Heart left ventricle (tissue), 16 donors: ENCODE data around the gene RAB24. TPM values are rescaled to one million over a fixed set of nuclear protein-coding genes. Genes with fewer than 3 reads are reported as not detected.
A peak's percentile ranks its signal among the peaks of the same experiment; 100 is the strongest.

Experiments used
- ATAC-seq, 4 donors: fragments of 200-7000 bp; cut with Tn5 transposase; one replicate each; pipeline ENCODE4 v1.9.1; 2020 to 2022; ENCODE audit warnings: moderate library complexity in 4 of 4, mild to moderate bottlenecking in 3 of 4, moderate number of reproducible peaks in 1 of 4
- DNase-seq, 5 donors: peaks; one replicate each; pipeline ENCODE4 v3.0.0-alpha.2; 2020
- H3K27ac ChIP-seq, 12 donors: fragments of 200-600 bp; sonication (generic) in 4 of 12; one replicate each; pipeline versions ENCODE4 v1.5.0 to v1.8.0; 2016 to 2022; ENCODE audit warnings: mild to moderate bottlenecking in 2 of 12
- H3K27me3 ChIP-seq, 9 donors: fragments of 200-600 bp; sonication (generic) in 2 of 9; one replicate each; pipeline versions ENCODE4 v1.5.1 to v1.8.0; 2016 to 2022; ENCODE audit warnings: mild to moderate bottlenecking in 3 of 9
- H3K36me3 ChIP-seq, 9 donors: fragments of 200-600 bp; sonication (generic) in 2 of 9; one replicate each; pipeline versions ENCODE4 v1.5.0 to v1.8.0; 2018 to 2022; ENCODE audit warnings: mild to moderate bottlenecking in 2 of 9
- H3K4me1 ChIP-seq, 12 donors: fragments of 200-600 bp; sonication (generic) in 4 of 12; one replicate each; pipeline versions ENCODE4 v1.5.0 to v1.8.0; 2016 to 2022; ENCODE audit warnings: mild to moderate bottlenecking in 3 of 12
- H3K4me3 ChIP-seq, 12 donors: fragments of 200-600 bp; sonication (generic) in 4 of 12; one replicate each; pipeline versions ENCODE4 v1.5.0 to v1.8.0; 2017 to 2022; ENCODE audit warnings: mild to moderate bottlenecking in 9 of 12, moderate library complexity in 4 of 12
- H3K9me3 ChIP-seq, 12 donors: fragments of 200-600 bp; sonication (generic) in 4 of 12; one replicate each; pipeline versions ENCODE4 v1.5.0 to v1.8.0; 2016 to 2022; ENCODE audit warnings: mild to moderate bottlenecking in 1 of 12
- POLR2A ChIP-seq, 2 donors: fragments of 450-650 bp; IDR thresholded peaks; one replicate each; pipeline ENCODE4 v1.6.1; 2017; ENCODE audit warnings: antibody characterized with exemption in 2 of 2, mild to moderate bottlenecking in 2 of 2, moderate library complexity in 2 of 2
- WGBS, 4 donors: extraction: QIAGEN DNeasy Blood & Tissue Kit in 2 of 4; methylation state at CpG; one replicate each; pipeline versions ENCODE4 v1.1.5 to v1.1.7; 2013 to 2018; 5-methylcytosine and 5-hydroxymethylcytosine counted together
- intact Hi-C, 10 donors: fragments of 100-400 bp; cut with DNase I; formaldehyde crosslinking; loops; one replicate each; pipeline versions ENCODE4 v1.11.1 to v1.14.2; 2022
- polyA plus RNA-seq, 2 donors: library from polyadenylated mRNA; stranded (reverse); fragments of 200-250 nt; gene quantifications; one replicate each; pipeline ENCODE4 v1.2.3, GENCODE V29; 2013
- total RNA-seq, 9 donors: library from RNA; depleted of rRNA in 2 of 9; stranded (reverse); fragments of >200 nt in 2 of 9; fragmentation: NEBNext Ultra II Directional in 3 of 9; extraction: Animal tissue kit (Norgen Biotek cat#: 25700) in 3 of 9; gene quantifications; one replicate each; pipeline versions ENCODE4 v1.1.0 to v1.2.4, GENCODE V29; 2016 to 2023
- TF ChIP-seq, protein P1 (sequence below), 12 donors: fragments of 200-600 bp; sonication (generic) in 4 of 12; IDR thresholded peaks; one replicate each; pipeline versions ENCODE4 v1.5.0 to v1.8.0; 2018 to 2022; ENCODE audit warnings: antibody characterized with exemption in 12 of 12, mild to moderate bottlenecking in 5 of 12
- donor health status: ischemic (EF 13 %, LVEDD 7.1; RV severe dilation, severe dysfunction).
- donor health status: healthy with polysubstance abuse.
- donor health status: DM: no; HTN: yes; CAD: no.
- donor health status: DM: no; HTN: no; CAD: no.
- donor health status: ischemic (EF 25% LVEDD 6.9; RV normal size, moderate dysfunction).
- donor health status: ischemic (EF 25% LVEDD 5.7; RV mildly dilated, moderate dysfunction).
- donor health status: healthy.
- donor health status: DM: yes; HTN: yes; CAD: no.
- donor health status: ischemic (EF 35%, LVEDD 5.7; RV mildly dilated, moderate dysfunction).
- donor health status: nonischemic (EF 11% LVEDD 7.7; RV severe dilation, severe dysfunction).
- donor health status: DM: yes; HTN: yes; CAD: no.
- donor health status: PGD.
- donor health status: ischemic (EF 29% LVEDD 5.4; RV normal size, mild dysfunction).
- donor health status: nonischemic (EF 23%, LVEDD 6.1; RV moderate dilation, normal function).

Gene RAB24
- total and polyA plus RNA-seq, 11 donors: 11.6 to 28.3 (median 18.9) TPM

DNA sequence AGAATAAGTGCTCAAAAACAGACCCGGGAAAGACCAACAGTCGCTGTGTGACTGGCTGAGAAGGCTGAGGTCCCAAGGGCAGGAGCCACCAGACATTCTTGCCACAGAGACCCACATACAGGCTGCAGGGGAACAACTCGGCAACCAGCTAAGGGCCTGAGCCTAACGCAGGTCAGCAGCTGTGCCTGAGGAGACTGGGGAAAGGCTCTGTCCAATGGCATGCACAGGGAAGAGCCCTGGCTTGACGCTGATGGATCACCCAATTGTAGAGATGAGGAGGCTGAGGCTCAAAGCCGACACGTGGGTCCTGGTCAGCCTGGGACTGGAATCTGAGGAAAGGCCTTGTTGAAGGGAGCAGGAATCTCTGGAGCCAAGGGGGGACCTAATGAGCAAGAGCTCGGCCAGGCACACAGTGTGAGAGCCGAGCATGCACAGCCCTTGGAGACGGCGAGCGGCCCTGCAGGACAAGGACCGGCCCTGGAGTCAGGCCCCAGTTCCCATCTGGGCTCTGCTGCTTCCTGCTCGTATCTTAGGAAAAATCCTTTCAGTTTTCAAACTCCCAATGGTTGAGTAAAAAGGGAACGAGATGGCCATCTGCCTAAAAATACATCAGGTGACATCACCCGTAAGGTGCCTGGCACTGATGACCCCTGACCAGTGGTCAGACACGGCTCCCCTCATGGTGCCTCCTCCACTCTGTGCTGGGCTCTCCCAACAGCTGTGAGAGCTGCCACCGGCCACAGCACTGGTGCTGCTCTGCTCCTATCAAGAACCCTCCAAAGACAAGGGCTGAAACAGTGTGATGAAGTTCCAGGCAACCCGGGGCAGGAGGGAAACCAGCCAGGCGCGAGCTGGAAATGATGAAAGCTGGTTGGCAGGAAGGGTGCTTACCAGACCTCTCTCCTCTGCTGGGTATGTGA, 31.5 kb upstream of the RAB24 start:
- no peaks in the 10 kb centered on the region for H3K27me3 ChIP-seq
- peak overlapping the region in 8 of 12 donors; percentile 13 to 78 (median 68) for H3K27ac ChIP-seq
- H3K4me1 ChIP-seq: peaks cover 0 to 40% (median 20%) of the 10 kb centered on the region in 12 donors
- intact Hi-C loops: no loop called here
- TF ChIP-seq, protein P1, sequence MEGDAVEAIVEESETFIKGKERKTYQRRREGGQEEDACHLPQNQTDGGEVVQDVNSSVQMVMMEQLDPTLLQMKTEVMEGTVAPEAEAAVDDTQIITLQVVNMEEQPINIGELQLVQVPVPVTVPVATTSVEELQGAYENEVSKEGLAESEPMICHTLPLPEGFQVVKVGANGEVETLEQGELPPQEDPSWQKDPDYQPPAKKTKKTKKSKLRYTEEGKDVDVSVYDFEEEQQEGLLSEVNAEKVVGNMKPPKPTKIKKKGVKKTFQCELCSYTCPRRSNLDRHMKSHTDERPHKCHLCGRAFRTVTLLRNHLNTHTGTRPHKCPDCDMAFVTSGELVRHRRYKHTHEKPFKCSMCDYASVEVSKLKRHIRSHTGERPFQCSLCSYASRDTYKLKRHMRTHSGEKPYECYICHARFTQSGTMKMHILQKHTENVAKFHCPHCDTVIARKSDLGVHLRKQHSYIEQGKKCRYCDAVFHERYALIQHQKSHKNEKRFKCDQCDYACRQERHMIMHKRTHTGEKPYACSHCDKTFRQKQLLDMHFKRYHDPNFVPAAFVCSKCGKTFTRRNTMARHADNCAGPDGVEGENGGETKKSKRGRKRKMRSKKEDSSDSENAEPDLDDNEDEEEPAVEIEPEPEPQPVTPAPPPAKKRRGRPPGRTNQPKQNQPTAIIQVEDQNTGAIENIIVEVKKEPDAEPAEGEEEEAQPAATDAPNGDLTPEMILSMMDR (IDR thresholded peaks at IDR 0.05): no peak
- TF ChIP-seq POLR2A (IDR thresholded peaks at IDR 0.05): no peak
- no peak overlapping the region for H3K4me3 ChIP-seq
- H3K36me3 ChIP-seq: peaks cover 3 to 100% (median 93%) of the 10 kb centered on the region in 9 donors
- ATAC-seq: peak; percentile 84 to 89 (median 85)
- H3K9me3 ChIP-seq: no peaks in the 10 kb centered on the region
- 69 to 80% (median 77%) methylated on average over 21 of the region's 21 CpGs for WGBS, 4 donors
- peak in 3 of 5 donors; percentile 41 to 69 (median 68) for DNase-seq

DNA sequence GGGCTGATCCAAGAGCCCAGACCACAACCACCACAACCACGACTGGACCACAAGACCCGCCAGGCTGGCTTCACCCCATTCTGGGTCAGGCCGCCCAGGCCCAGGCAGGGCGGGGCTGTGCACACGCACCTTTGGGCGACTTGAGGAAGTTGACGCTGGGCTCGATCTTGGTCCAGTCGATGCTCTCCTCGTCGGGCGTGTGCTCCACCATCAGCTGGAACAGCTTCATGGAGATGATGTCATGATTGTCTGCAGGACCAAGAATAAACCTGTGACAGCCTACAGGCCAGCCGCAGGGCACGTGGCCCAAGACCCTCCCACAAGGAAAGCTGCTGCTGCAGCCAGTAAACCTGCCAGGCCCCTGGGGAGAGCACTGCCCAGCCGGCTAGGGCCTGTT, 30.6 kb upstream of the RAB24 start:
- intact Hi-C loops: no loop called here
- Histone ChIP-seq H3K27ac (peak overlapping the region in 3 of 12 donors; percentile 23 to 70 (median 69)), H3K9me3 (no peaks in the 10 kb centered on the region), H3K27me3 (no peaks in the 10 kb centered on the region), H3K4me1 (peaks cover 0 to 37% (median 19%) of the 10 kb centered on the region in 12 donors), H3K36me3 (peaks cover 3 to 100% (median 94%) of the 10 kb centered on the region in 9 donors), H3K4me3 (no peak overlapping the region)
- TF ChIP-seq POLR2A (IDR thresholded peaks at IDR 0.05): no peak
- TF ChIP-seq, protein P1 (IDR thresholded peaks at IDR 0.05): no peak
- DNase-seq (peak in 1 of 5 donors; percentile 47), ATAC-seq (peak in 3 of 4 donors; percentile 43 to 56 (median 52))
- WGBS, 4 donors: 65 to 81% (median 74%) methylated on average over 10 to 15 of the region's 15 CpGs

DNA sequence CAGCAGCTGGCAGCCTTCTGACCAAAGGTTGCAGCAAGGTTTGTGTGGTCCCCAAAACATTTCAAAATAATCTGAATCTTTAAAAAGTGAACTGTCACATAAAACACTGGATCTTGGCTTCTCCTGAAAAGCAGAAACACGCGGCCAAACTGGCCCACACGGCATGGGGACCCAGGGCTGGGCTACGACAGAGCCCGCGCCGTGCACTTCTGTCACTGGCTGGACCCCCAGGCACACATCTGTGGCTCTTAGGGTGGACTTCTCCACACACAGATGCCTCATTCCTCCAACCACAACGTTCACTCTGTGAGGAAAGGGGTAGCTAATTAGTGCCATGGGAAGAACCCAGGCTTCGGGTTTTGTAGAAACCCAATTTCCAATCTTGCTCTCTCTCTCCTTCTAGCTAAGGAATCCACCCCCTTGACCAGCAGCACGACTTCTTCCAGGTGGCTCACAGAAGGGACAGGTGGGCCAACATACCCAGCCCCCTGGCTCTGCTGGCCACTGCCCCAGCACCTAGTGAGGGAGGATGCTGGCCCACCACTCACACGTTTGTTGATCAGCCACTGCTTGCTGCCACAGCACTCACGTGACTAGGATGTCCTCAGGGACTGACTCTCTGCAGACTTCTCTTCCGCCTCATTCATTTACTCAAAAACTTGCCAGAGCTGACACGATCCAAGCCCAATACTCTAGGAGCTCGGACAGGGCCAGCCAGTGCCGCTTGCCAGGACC, 30.1 kb upstream of the RAB24 start:
- ATAC-seq (no peak), DNase-seq (no peak)
- Histone ChIP-seq H3K27me3 (no peaks in the 10 kb centered on the region), H3K27ac (no peak overlapping the region), H3K9me3 (no peaks in the 10 kb centered on the region), H3K36me3 (peaks cover 3 to 100% (median 90%) of the 10 kb centered on the region in 9 donors), H3K4me1 (peaks cover 0 to 32% (median 18%) of the 10 kb centered on the region in 12 donors), H3K4me3 (no peak overlapping the region)
- TF ChIP-seq POLR2A (IDR thresholded peaks at IDR 0.05): no peak
- TF ChIP-seq, protein P1 (IDR thresholded peaks at IDR 0.05): no peak
- intact Hi-C loops: no loop called here
- WGBS, 4 donors: 90 to 94% (median 91%) methylated on average over 16 of the region's 16 CpGs

DNA sequence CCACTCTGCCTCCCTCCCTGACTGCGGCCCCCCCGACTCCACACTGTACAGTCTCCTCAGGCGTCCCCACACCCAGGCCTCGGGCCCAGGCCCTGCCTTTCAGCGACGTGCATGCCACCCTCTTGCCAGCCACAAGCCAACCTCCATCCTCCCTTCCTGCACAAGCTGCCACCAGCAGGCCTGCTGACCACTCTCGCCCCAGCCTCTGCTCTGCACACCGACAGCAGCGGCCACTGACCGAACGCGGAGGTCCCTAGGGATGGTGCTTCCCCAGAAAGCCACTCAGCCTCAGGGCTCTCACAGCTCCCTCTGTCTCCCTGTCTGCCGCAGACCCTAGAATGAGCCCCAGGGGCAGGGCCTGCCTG, 29.4 kb upstream of the RAB24 start:
- H3K4me3 ChIP-seq: no peak overlapping the region
- H3K27ac ChIP-seq: no peak overlapping the region
- intact Hi-C loops: no loop called here
- TF ChIP-seq, protein P1 (IDR thresholded peaks at IDR 0.05): no peak
- TF ChIP-seq POLR2A (IDR thresholded peaks at IDR 0.05): no peak
- peaks cover 0 to 34% (median 21%) of the 10 kb centered on the region in 12 donors for H3K4me1 ChIP-seq
- ATAC-seq (no peak), DNase-seq (no peak)
- no peaks in the 10 kb centered on the region for H3K9me3 ChIP-seq
- H3K27me3 ChIP-seq: no peaks in the 10 kb centered on the region
- H3K36me3 ChIP-seq: peaks cover 3 to 94% (median 86%) of the 10 kb centered on the region in 9 donors
- 85 to 93% (median 90%) methylated on average over 11 to 13 of the region's 13 CpGs for WGBS, 4 donors
